LNCAP (cell line): Measurements from ENCODE around the gene MGST2.

ENCODE experiments used
- CTCF ChIP-seq: fragments of 450-650 bp; IDR thresholded peaks from 2 replicates; pipeline ENCODE4 v1.5.1; 2017; ENCODE audit warnings: mild to moderate bottlenecking

The MGST2 gene

GRCh38 chr4:139740121-139740520, 74.5 kb downstream of the MGST2 start:
- no peak for TF ChIP-seq CTCF

- peak; percentile 18; the same call in 1 of the 2 replicates for TF ChIP-seq CTCF
Observed at GRCh38 chr4:139740531-139741041, 75.0 kb downstream of the MGST2 start.

- no peak for TF ChIP-seq CTCF
Observed at GRCh38 chr4:139743027-139743426, 77.4 kb downstream of the MGST2 start.

GRCh38 chr4:139744232-139744631, 78.6 kb downstream of the MGST2 start:
- TF ChIP-seq CTCF, result no peak

- no peak for TF ChIP-seq CTCF
Observed at GRCh38 chr4:139745111-139745639, 79.6 kb downstream of the MGST2 start.

GRCh38 chr4:139746431-139747171, 81.0 kb downstream of the MGST2 start:
- no peak for TF ChIP-seq CTCF

GRCh38 chr4:139749338-139749737, 83.7 kb downstream of the MGST2 start:
- no peak for TF ChIP-seq CTCF
